ENCODE results near the gene TRIM26. TPM values are rescaled to one million over a fixed set of nuclear protein-coding genes. Genes with fewer than 3 reads are reported as not detected.

Gene TRIM26
- total RNA-seq, 2 experiments from 2014 or later = 42.1 to 44.1 TPM

DNA sequence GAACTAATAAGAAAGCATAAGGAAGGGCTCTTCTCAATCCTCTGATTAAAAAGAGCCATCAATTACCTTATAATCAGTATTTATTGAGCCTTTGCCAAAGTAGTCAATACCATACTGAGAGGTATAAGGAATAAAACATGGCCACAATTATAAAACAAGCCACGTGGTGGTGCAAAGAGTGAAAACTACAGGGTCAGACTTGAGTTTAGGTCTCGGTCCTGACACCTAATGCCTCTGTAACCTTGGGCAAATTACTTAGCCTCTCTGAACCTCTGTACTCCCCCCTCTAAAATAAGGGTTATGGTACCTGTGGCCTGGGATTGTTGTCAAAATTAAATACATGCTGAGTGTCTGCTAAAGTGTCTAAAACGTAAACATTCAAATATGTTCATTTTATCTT lies 64.0 kb downstream of the TRIM26 start:
- no peak overlapping the region for H3K4me3 Mint-ChIP-seq
- H3K27me3 ChIP-seq (ENCODE audit: control insufficient read depth in 1 of 2, insufficient read depth in 2 of 2, low read length in 2 of 2) = peaks cover 5 to 8% of the 10 kb centered on the region in 2 experiments
- intact Hi-C loops (cut with DNase I, micrococcal nuclease) = no loop called here
- peaks cover 43% of the 10 kb centered on the region for H3K27me3 Mint-ChIP-seq
- no peak overlapping the region for H3K4me3 ChIP-seq (ENCODE audit: low read length)
- H3K36me3 ChIP-seq (ENCODE audit: insufficient read depth, low read length) = no peaks in the 10 kb centered on the region
- DNase-seq = no peak
- POLR2A ChIA-PET = no interaction called here
- no peak overlapping the region for H3K27ac Mint-ChIP-seq
- H3K9me3 Mint-ChIP-seq = no peaks in the 10 kb centered on the region
- CTCF ChIA-PET = no interaction called here
- H3K9me3 ChIP-seq (ENCODE audit: control insufficient read depth in 1 of 2, insufficient read depth in 1 of 2, low read length in 2 of 2) = no peaks in the 10 kb centered on the region
- no peaks in the 10 kb centered on the region for H3K36me3 Mint-ChIP-seq (ENCODE audit: low read depth)
- TF ChIP-seq, protein P1, sequence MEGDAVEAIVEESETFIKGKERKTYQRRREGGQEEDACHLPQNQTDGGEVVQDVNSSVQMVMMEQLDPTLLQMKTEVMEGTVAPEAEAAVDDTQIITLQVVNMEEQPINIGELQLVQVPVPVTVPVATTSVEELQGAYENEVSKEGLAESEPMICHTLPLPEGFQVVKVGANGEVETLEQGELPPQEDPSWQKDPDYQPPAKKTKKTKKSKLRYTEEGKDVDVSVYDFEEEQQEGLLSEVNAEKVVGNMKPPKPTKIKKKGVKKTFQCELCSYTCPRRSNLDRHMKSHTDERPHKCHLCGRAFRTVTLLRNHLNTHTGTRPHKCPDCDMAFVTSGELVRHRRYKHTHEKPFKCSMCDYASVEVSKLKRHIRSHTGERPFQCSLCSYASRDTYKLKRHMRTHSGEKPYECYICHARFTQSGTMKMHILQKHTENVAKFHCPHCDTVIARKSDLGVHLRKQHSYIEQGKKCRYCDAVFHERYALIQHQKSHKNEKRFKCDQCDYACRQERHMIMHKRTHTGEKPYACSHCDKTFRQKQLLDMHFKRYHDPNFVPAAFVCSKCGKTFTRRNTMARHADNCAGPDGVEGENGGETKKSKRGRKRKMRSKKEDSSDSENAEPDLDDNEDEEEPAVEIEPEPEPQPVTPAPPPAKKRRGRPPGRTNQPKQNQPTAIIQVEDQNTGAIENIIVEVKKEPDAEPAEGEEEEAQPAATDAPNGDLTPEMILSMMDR (IDR thresholded peaks at IDR 0.05) = no peak
- no peak overlapping the region for H3K27ac ChIP-seq (ENCODE audit: low read depth in 1 of 2, low read length in 2 of 2)
- no peaks in the 10 kb centered on the region for H3K4me1 ChIP-seq (ENCODE audit: insufficient read depth, low read length)
- no peak for ATAC-seq (ENCODE audit: poor library complexity)
- no peaks in the 10 kb centered on the region for H3K4me1 Mint-ChIP-seq (ENCODE audit: low read depth)

- DNase-seq (no peak), ATAC-seq (ENCODE audit: poor library complexity) (no peak)
- H3K9me3 ChIP-seq (ENCODE audit: control insufficient read depth in 1 of 2, insufficient read depth in 1 of 2, low read length in 2 of 2) = no peaks in the 10 kb centered on the region
- H3K36me3 Mint-ChIP-seq (ENCODE audit: low read depth) = no peaks in the 10 kb centered on the region
- H3K36me3 ChIP-seq (ENCODE audit: insufficient read depth, low read length) = no peaks in the 10 kb centered on the region
- H3K4me1 Mint-ChIP-seq (ENCODE audit: low read depth) = no peaks in the 10 kb centered on the region
- no peak overlapping the region for H3K27ac Mint-ChIP-seq
- H3K27me3 ChIP-seq (ENCODE audit: control insufficient read depth in 1 of 2, insufficient read depth in 2 of 2, low read length in 2 of 2) = peaks cover 0 to 10% of the 10 kb centered on the region in 2 experiments
- H3K4me3 ChIP-seq (ENCODE audit: low read length) = no peak overlapping the region
- intact Hi-C loops (cut with DNase I, micrococcal nuclease) = no loop called here
- H3K27ac ChIP-seq (ENCODE audit: low read depth in 1 of 2, low read length in 2 of 2) = no peak overlapping the region
- no peak overlapping the region for H3K4me3 Mint-ChIP-seq
- H3K27me3 Mint-ChIP-seq = peaks cover 52% of the 10 kb centered on the region
- H3K9me3 Mint-ChIP-seq = no peaks in the 10 kb centered on the region
- TF ChIP-seq, protein P1 (IDR thresholded peaks at IDR 0.05) = no peak
- H3K4me1 ChIP-seq (ENCODE audit: insufficient read depth, low read length) = no peaks in the 10 kb centered on the region
- POLR2A ChIA-PET = no interaction called here
- CTCF ChIA-PET = no interaction called here
Observed at GRCh38 chr6:30147096-30147495, 66.1 kb downstream of the TRIM26 start.

DNA sequence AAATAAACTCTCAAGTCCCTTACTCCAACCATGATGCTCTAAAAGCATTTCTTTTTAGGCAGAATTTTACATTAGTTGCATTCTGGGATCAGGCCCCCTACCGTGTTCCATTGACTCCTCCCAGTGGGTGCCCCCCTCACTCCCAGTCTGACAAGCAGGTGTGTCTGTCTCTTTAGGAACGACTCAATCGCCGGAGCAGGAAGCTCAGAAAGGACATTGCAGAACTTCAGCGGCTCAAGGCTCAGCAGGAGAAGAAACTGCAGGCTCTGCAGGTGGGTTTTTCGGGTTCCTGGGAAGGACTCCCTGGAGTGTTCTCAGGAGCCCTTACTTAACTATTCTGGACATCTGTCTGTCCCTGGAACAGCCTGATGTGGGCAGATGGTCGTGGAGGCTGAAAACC lies 67.4 kb downstream of the TRIM26 start:
- Histone ChIP-seq H3K4me3 (ENCODE audit: low read length) (no peak overlapping the region), H3K27me3 (ENCODE audit: control insufficient read depth in 1 of 2, insufficient read depth in 2 of 2, low read length in 2 of 2) (peaks cover 0 to 10% of the 10 kb centered on the region in 2 experiments), H3K36me3 (ENCODE audit: insufficient read depth, low read length) (no peaks in the 10 kb centered on the region), H3K4me1 (ENCODE audit: insufficient read depth, low read length) (no peaks in the 10 kb centered on the region), H3K9me3 (ENCODE audit: control insufficient read depth in 1 of 2, insufficient read depth in 1 of 2, low read length in 2 of 2) (no peaks in the 10 kb centered on the region), H3K27ac (ENCODE audit: low read depth in 1 of 2, low read length in 2 of 2) (no peak overlapping the region)
- Mint-ChIP-seq H3K4me1 (ENCODE audit: low read depth) (no peaks in the 10 kb centered on the region), H3K27ac (no peak overlapping the region), H3K4me3 (no peak overlapping the region), H3K9me3 (no peaks in the 10 kb centered on the region), H3K36me3 (ENCODE audit: low read depth) (no peaks in the 10 kb centered on the region), H3K27me3 (peaks cover 63% of the 10 kb centered on the region)
- intact Hi-C loops (cut with DNase I, micrococcal nuclease) = no loop called here
- TF ChIP-seq, protein P1 (IDR thresholded peaks at IDR 0.05) = no peak
- no peak for ATAC-seq (ENCODE audit: poor library complexity)
- ChIA-PET CTCF (no interaction called here), POLR2A (no interaction called here)
- no peak for DNase-seq

Measured in CD4-positive, alpha-beta T cell (primary cell).